ENCODE measurements around the gene TMEM234.

TMEM234 gene

GRCh38 chr1:32200226-32201010 lies 21.7 kb downstream of the TMEM234 start, which contains the start of gene CCDC28B:
TSS of gene CCDC28B (plus strand) at chr1:32200595. CDS start at chr1:32201936, 1,341 bp downstream.
- DNase-seq (ENCODE audit: low read depth in 2 of 2) = peak; percentile 11 to 41

DNA sequence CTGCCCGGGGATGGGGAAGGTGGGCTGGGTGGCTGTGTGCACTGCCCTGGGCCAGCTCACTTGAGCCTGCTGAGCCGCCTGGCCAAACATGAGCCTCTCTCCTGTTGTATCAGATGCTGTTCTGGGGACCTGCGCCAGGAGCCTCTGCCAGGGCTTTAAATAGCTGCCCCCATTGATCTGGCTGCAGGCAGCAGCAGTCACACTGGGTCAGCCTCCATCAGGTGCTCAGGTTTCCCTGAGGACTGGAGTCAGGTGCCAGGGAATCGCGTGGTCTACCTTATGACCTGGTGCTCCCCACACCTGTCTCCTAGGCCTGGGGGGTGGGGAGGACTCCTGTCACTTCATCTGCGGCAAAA lies 22.5 kb downstream of the TMEM234 start:
- no peak for DNase-seq (ENCODE audit: low read depth in 2 of 2)

DNA sequence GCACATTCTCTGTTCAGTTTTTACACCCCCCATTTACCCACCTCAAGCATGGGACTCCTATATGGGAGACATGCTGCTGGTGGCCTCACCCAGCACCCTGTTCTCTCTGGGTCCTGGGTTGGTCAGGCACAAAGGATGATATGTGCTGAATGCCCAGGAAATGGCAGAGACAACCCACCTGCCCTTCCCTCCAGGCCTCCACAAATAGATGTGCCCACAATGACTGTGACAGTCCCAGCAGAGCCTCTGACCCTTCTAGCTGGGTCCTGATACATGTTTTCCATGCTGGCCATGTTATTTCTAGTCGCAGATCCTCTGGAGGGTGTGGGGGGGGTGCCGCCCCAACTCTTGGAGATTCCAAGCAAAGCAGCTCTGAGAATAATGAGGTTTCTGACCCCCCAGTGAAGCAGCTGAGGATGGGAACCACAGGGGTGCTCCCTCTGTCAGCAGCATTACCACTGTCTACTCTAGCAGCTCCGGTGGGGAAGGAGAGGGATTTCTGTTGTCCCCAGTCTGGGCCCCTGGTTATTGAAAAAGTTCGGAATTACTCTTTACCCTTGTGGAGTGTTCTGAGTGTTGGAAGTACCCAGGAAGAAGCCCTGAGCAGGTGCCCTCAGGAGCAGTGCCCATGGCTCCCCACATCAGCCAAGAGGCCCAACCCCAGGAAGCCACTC lies 23.0 kb downstream of the TMEM234 start:
- no peak for DNase-seq (ENCODE audit: low read depth in 2 of 2)

DNA sequence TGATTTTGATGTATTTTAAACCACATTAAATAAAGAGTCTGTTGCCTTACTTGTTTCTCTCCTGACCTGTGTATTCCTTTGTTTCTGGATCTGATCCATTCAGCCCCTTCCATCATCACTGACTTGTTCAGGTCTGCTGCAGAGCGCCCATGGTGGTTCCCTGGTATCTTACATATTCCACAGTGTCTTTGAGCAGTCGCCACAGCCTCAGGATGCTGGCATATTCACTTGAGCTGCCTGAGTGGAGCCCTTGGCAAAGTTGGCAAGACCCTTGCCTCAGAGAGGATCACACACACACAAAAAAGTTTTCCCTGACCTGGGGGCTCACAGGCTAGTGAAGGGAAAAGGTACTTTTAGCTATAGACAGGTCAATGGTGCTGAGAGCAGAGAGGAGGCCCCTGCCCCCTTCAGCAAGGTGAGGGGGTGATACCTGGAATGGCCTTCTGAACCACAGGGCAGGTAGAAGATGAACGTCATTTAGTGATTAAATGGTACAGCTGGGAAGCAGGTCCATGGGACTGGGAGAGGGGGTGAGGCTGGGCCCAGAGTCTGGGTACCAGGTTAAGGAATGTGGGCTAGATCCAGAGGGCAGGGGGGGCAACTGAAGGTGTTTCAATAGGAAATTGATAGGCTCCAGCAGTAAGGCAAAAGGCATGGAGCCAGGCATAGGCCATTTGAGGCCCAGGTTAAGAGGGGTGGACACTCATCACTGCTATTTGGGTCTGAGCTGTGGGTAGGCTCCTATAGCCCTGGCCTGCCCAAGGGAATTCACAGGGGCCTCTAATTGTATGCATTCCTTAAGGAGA lies 23.7 kb downstream of the TMEM234 start:
- no peak for DNase-seq (ENCODE audit: low read depth in 2 of 2)

GRCh38 chr1:32197837-32198236 lies 24.3 kb downstream of the TMEM234 start:
- DNase-seq (ENCODE audit: low read depth in 2 of 2) = no peak

GRCh38 chr1:32197074-32197473 lies 25.1 kb downstream of the TMEM234 start:
- DNase-seq (ENCODE audit: low read depth in 2 of 2) = no peak

DNA sequence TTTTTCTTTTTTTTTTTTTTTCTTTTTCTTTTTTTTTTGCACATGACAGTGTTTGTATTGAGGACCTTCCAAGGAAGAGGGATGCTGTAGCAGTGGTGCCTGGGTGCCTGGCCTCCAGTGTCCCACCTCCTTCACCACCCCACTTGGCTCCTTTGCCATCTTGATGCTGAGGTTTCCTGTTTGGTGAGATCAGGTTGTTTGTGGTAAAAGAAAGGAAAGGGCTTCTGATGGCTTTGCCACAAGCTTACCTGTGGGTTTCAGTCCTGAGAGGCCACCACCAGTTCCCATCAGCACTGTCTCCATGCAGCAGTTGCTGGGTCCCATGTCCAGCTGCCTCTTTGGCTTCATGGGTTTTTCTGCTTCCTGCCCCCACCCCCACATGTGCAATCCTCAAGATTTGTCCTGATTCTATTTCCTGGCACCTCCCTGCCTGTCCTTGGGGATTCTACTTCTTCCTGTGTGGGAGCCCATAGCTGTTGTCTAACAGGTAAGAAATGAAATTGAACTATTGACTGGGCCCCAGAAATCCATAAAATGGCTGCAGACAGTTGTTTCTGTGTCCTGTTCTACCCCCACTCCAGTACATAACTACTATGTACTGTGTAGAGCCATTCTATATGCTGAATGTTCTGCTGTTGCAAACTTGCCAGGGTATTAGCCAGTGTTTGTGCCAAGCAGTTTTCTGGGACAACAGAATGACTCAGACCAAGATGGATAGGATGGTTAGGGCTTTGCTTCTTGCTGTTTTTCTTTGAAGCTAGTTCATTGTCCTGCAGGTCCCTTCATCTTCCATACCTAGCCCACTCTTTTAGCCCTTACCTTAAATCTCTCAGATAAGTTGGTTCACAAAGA lies 26.0 kb downstream of the TMEM234 start:
- no peak for DNase-seq (ENCODE audit: low read depth in 2 of 2)

- no peak for DNase-seq (ENCODE audit: low read depth in 2 of 2)
These were observed 26.6 kb downstream of the TMEM234 start for GRCh38 chr1:32195531-32195930.

DNA sequence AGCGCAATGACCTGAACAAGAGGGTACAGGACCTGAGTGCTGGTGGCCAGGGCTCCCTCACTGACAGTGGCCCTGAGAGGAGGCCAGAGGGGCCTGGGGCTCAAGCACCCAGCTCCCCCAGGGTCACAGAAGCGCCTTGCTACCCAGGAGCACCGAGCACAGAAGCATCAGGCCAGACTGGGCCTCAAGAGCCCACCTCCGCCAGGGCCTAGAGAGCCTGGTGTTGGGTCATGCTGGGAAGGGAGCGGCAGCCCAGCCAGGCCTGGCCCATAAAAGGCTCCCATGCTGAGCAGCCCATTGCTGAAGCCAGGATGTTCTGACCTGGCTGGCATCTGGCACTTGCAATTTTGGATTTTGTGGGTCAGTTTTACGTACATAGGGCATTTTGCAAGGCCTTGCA lies 27.2 kb downstream of the TMEM234 start:
- DNase-seq (ENCODE audit: low read depth in 2 of 2) = no peak

GRCh38 chr1:32192220-32192948 lies 29.8 kb downstream of the TMEM234 start:
- DNase-seq (ENCODE audit: low read depth in 2 of 2) = no peak

DNA sequence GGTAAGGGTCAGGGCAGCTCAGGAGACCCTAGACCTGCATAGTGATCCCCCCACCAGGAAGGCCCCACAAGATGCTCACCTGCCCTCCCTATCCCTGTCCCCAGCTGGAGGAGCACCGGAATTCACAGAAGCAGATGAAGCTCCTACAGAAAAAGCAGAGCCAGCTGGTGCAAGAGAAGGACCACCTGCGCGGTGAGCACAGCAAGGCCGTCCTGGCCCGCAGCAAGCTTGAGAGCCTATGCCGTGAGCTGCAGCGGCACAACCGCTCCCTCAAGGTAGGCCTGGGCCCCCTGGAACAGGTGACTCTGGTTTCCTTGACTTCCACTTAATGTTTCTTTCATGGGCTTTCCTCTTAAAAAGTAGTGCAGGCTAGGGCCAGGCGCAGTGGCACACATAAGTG lies 34.3 kb downstream of the TMEM234 start:
- no peak for DNase-seq (ENCODE audit: low read depth in 2 of 2)

GRCh38 chr1:32186491-32186890 lies 35.7 kb downstream of the TMEM234 start:
- no peak for DNase-seq (ENCODE audit: low read depth in 2 of 2)

GRCh38 chr1:32186077-32186476 lies 36.1 kb downstream of the TMEM234 start:
- DNase-seq (ENCODE audit: low read depth in 2 of 2) = no peak

DNA sequence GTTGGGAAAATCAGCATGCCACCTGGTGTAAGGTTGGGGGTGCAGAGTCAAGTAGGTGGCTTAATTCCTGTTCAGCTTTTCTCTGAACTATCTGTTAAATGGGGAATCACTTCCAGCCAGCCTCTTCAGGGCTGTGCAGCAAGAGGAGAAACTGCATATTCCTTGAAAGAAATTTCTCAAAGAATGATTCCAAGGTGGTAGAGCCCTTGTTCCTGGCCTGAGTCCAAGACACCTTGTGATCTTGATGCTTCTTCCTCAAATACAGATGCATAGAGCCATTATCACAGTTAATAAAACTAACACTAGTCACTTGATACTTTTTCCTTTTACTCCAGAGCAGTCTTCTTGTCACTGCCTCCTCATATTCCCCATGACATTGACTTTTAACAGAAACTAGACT lies 37.5 kb downstream of the TMEM234 start:
- DNase-seq (ENCODE audit: low read depth in 2 of 2) = no peak

DNA sequence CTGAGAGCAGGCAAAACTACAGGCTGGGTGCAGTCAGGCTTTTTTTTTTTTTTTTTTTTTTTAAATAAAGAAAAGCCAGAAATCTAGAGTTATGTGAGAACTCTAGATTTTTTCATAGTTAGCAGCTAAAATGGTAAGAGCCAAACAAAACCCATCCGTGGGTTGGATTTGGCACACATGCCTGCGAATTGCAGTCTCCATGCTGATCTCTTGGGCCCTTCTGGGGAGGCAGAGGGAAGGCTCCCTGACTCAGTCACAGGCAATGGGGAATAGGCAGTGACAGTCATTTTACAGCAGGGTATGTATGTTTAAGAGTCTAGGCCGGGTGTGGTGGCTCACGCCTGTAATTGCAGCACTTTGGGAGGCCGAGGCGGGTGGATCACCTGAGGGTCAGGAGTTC lies 40.1 kb downstream of the TMEM234 start:
- DNase-seq (ENCODE audit: low read depth in 2 of 2) = no peak

GRCh38 chr1:32181563-32181962 lies 40.6 kb downstream of the TMEM234 start:
- no peak for DNase-seq (ENCODE audit: low read depth in 2 of 2)

- DNase-seq (ENCODE audit: low read depth in 2 of 2) = no peak
These were observed 41.1 kb downstream of the TMEM234 start for GRCh38 chr1:32181065-32181464.

- DNase-seq (ENCODE audit: low read depth in 2 of 2) = peak in 1 of 2 donors; percentile 24
These were observed 41.7 kb downstream of the TMEM234 start for GRCh38 chr1:32180186-32181060.

GRCh38 chr1:32179443-32180185 lies 42.5 kb downstream of the TMEM234 start, which contains the start of gene TXLNA:
TSS of gene TXLNA (plus strand) at chr1:32179675. CDS start at chr1:32180346, 671 bp downstream.
- peak; percentile 88 for DNase-seq (ENCODE audit: low read depth in 2 of 2)

Measured in stimulated activated CD4-positive, alpha-beta T cell treated with anti-CD3 and anti-CD28 coated beads, Interleukin-1b, Interleukin-23, amount 100 ng/mL, for 4 hours (primary cell).